HPDE6-E6E7 (cell line): ENCODE results near the gene RUFY4.

ENCODE experiments used
- DNase-seq: peaks from one replicate; pipeline ENCODE4 v3.0.0; 2011; ENCODE audit warnings: missing footprints; ENCODE audit errors: extremely low spot score

The RUFY4 gene

GRCh38 chr2:218063486-218063885 is 5.6 kb upstream of the RUFY4 start:
- no peak for DNase-seq

- DNase-seq: no peak
Measured at GRCh38 chr2:218063896-218064295, 5.2 kb upstream of the RUFY4 start.

- no peak for DNase-seq
Measured at GRCh38 chr2:218065239-218066006, 3.6 kb upstream of the RUFY4 start.

GRCh38 chr2:218066926-218067515 is 2.0 kb upstream of the RUFY4 start:
- no peak for DNase-seq

- DNase-seq: no peak
Measured at GRCh38 chr2:218067523-218067922, 1.5 kb upstream of the RUFY4 start.

- DNase-seq: no peak
Measured at GRCh38 chr2:218069606-218070300, 700 bp downstream of the RUFY4 start.

GRCh38 chr2:218070587-218070986 is 1.5 kb downstream of the RUFY4 start:
- no peak for DNase-seq

- no peak for DNase-seq
Measured at GRCh38 chr2:218071218-218071937, 2.3 kb downstream of the RUFY4 start.

- no peak for DNase-seq
Measured at GRCh38 chr2:218072002-218072401, 2.9 kb downstream of the RUFY4 start.

GRCh38 chr2:218072478-218073024 is 3.5 kb downstream of the RUFY4 start:
- no peak for DNase-seq

- DNase-seq: no peak
Measured at GRCh38 chr2:218073185-218073584, 4.1 kb downstream of the RUFY4 start.

GRCh38 chr2:218074031-218074430 is 5.0 kb downstream of the RUFY4 start:
- no peak for DNase-seq

- DNase-seq: no peak
Measured at GRCh38 chr2:218075975-218076811, 7.1 kb downstream of the RUFY4 start.

GRCh38 chr2:218077464-218078216 is 8.6 kb downstream of the RUFY4 start:
- DNase-seq: no peak

- no peak for DNase-seq
Measured at GRCh38 chr2:218079943-218080913, 11.2 kb downstream of the RUFY4 start.

- DNase-seq: no peak
Measured at GRCh38 chr2:218081063-218081462, 12.0 kb downstream of the RUFY4 start.

GRCh38 chr2:218081695-218082094 is 12.6 kb downstream of the RUFY4 start:
- no peak for DNase-seq

- no peak for DNase-seq
Measured at GRCh38 chr2:218082586-218083351, 13.7 kb downstream of the RUFY4 start.

GRCh38 chr2:218083352-218083676 is 14.3 kb downstream of the RUFY4 start:
- DNase-seq: no peak
